Measurements from ENCODE around the gene MCM7.

The MCM7 gene

GRCh38 chr7:100044718-100045117 is 56.5 kb downstream of the MCM7 start:
- Histone ChIP-seq H3K4me2 (ENCODE audit: low read depth, low read length, poor library complexity, severe bottlenecking) (no peak overlapping the region), H3K79me2 (ENCODE audit: insufficient read depth, low read length) (no peaks in the 10 kb centered on the region), H2AFZ (ENCODE audit: low read length) (no peak overlapping the region), H4K20me1 (ENCODE audit: insufficient read depth, low read length, poor library complexity, severe bottlenecking) (no peaks in the 10 kb centered on the region), H3K4me1 (ENCODE audit: insufficient read depth, low read length, poor library complexity, severe bottlenecking) (peaks cover 16% of the 10 kb centered on the region), H3K9me3 (ENCODE audit: insufficient read depth, low read depth, low read length) (no peaks in the 10 kb centered on the region), H3K4me3 (ENCODE audit: low read length, poor library complexity, severe bottlenecking) (no peak overlapping the region), H3K9ac (ENCODE audit: low read depth, low read length, poor library complexity, severe bottlenecking) (no peak overlapping the region), H3F3A (ENCODE audit: low read depth) (peaks cover 9% of the 10 kb centered on the region; the same call in 1 of the 2 replicates), H3K36me3 (ENCODE audit: insufficient read depth, low read length) (no peaks in the 10 kb centered on the region), H3K27me3 (ENCODE audit: insufficient read depth, low read length, poor library complexity, severe bottlenecking) (no peaks in the 10 kb centered on the region), H3K9me2 (replicated peaks; ENCODE audit: low read depth, low read length) (no peaks in the 10 kb centered on the region)
- TF ChIP-seq EZH2phosphoT487 (IDR thresholded peaks at IDR 0.05; ENCODE audit: borderline replicate concordance) (no peak), CTCF (conservative IDR thresholded peaks at IDR 0.05; ENCODE audit: low read length) (no peak)
